WTC11 (cell line): ENCODE measurements around the gene CNTN1. TPM values are rescaled to one million over a fixed set of nuclear protein-coding genes. Genes with fewer than 3 reads are reported as not detected.

Experiments
- ATAC-seq: fragments of 200-7000 bp; cut with Tn5 transposase; 2 replicates; pipeline ENCODE4 v1.10.0; 2021; ENCODE audit warnings: mild to moderate bottlenecking, moderate library complexity
- CTCF ChIA-PET: fragments of 300-600 bp; sonication (Branson Sonifier 250); formaldehyde crosslinking; loops from one replicate; lab custom pipeline; 2021; ENCODE audit warnings: antibody characterized with exemption; lab: Charles Lee
- POLR2A ChIA-PET: fragments of 350-600 bp; sonication (Branson Sonifier 250); formaldehyde crosslinking; loops from one replicate; lab custom pipeline; 2021; ENCODE audit warnings: antibody characterized with exemption; lab: Charles Lee
- DNase-seq: peaks from one replicate; pipeline ENCODE4 v3.0.0; 2021; ENCODE audit warnings: low spot score
- H3K27ac Mint-ChIP-seq: 2 replicates; pipeline ENCODE4 v1.8.0; 2021; ENCODE audit warnings: mixed read lengths
- H3K27me3 Mint-ChIP-seq: 2 replicates; pipeline ENCODE4 v1.8.0; 2021; ENCODE audit warnings: low read depth, mild to moderate bottlenecking, moderate library complexity, mixed read lengths
- H3K36me3 Mint-ChIP-seq: 2 replicates; pipeline ENCODE4 v1.8.0; 2021; ENCODE audit warnings: mixed read lengths
- H3K4me1 Mint-ChIP-seq: 2 replicates; pipeline ENCODE4 v1.8.0; 2022; ENCODE audit warnings: mixed read lengths
- H3K4me3 Mint-ChIP-seq: 2 replicates; pipeline ENCODE4 v1.8.0; 2021; ENCODE audit warnings: mild to moderate bottlenecking, moderate library complexity, mixed read lengths
- H3K9me3 Mint-ChIP-seq: 2 replicates; pipeline ENCODE4 v1.8.0; 2021; ENCODE audit warnings: mixed read lengths
- ARID4B ChIP-seq: sonication (generic); formaldehyde crosslinking; IDR thresholded peaks from 2 replicates; pipeline ENCODE4 v1.8.0; 2023; ENCODE audit warnings: missing genetic modification reagents, mild to moderate bottlenecking, borderline replicate concordance
- CBFB ChIP-seq: sonication (generic); formaldehyde crosslinking; IDR thresholded peaks from 2 replicates; pipeline ENCODE4 v1.8.1; 2022; ENCODE audit warnings: mild to moderate bottlenecking, low read depth, missing genetic modification reagents
- ELF4 ChIP-seq: sonication (generic); formaldehyde crosslinking; IDR thresholded peaks from 2 replicates; pipeline ENCODE4 v1.8.1; 2022; ENCODE audit warnings: low read depth, mild to moderate bottlenecking, moderate library complexity, missing genetic modification reagents
- EMX1 ChIP-seq: fragments of 250-450 bp; sonication (Bioruptor Pico); IDR thresholded peaks from 2 replicates; pipeline ENCODE4 v1.8.0; 2021; ENCODE audit warnings: mild to moderate bottlenecking
- FOXP1 ChIP-seq: sonication (generic); formaldehyde crosslinking; IDR thresholded peaks from 2 replicates; pipeline ENCODE4 v1.8.0; 2022; ENCODE audit warnings: missing genetic modification reagents, mild to moderate bottlenecking, moderate library complexity, borderline replicate concordance
- GABPB1 ChIP-seq: sonication (generic); formaldehyde crosslinking; IDR thresholded peaks from 2 replicates; pipeline ENCODE4 v1.8.1; 2023; ENCODE audit warnings: mild to moderate bottlenecking, missing genetic modification reagents
- MYBL2 ChIP-seq: sonication (generic); formaldehyde crosslinking; IDR thresholded peaks from 2 replicates; pipeline ENCODE4 v1.8.1; 2023; ENCODE audit warnings: mild to moderate bottlenecking, moderate library complexity, missing genetic modification reagents
- NFE2L1 ChIP-seq: sonication (generic); formaldehyde crosslinking; IDR thresholded peaks from 2 replicates; pipeline ENCODE4 v1.8.1; 2023; ENCODE audit warnings: missing genetic modification reagents
- SMAD4 ChIP-seq: sonication (generic); formaldehyde crosslinking; IDR thresholded peaks from 2 replicates; pipeline ENCODE4 v1.8.0; 2022; ENCODE audit warnings: mild to moderate bottlenecking, missing genetic modification reagents
- STAT6 ChIP-seq: sonication (generic); formaldehyde crosslinking; conservative IDR thresholded peaks from 2 replicates; pipeline ENCODE4 v1.8.1; 2023; ENCODE audit warnings: mild to moderate bottlenecking, low read depth, missing genetic modification reagents, moderate library complexity
- TEAD4 ChIP-seq: sonication (generic); formaldehyde crosslinking; IDR thresholded peaks from 2 replicates; pipeline ENCODE4 v1.8.0; 2022; ENCODE audit warnings: mild to moderate bottlenecking, missing genetic modification reagents
- TP53 ChIP-seq: sonication (generic); formaldehyde crosslinking; IDR thresholded peaks from 2 replicates; pipeline ENCODE4 v1.8.1; 2023; ENCODE audit warnings: mild to moderate bottlenecking, missing genetic modification reagents
- ZBTB21 ChIP-seq: sonication (generic); formaldehyde crosslinking; IDR thresholded peaks from 2 replicates; pipeline ENCODE4 v1.8.1; 2023; ENCODE audit warnings: mild to moderate bottlenecking, missing genetic modification reagents, borderline replicate concordance
- ZNF232 ChIP-seq: sonication (generic); formaldehyde crosslinking; IDR thresholded peaks from 2 replicates; pipeline ENCODE4 v1.8.0; 2022; ENCODE audit warnings: mild to moderate bottlenecking, missing genetic modification reagents
- ZNF671 ChIP-seq: fragments of 250-450 bp; sonication (Bioruptor Pico); IDR thresholded peaks from 2 replicates; pipeline ENCODE4 v1.8.0; 2021; ENCODE audit warnings: mild to moderate bottlenecking
- total RNA-seq: library from RNA; stranded (reverse); gene quantifications from 3 replicates; pipeline ENCODE4 v1.2.3, GENCODE V29; 2021
- TF ChIP-seq, protein P1 (sequence below): sonication (generic); formaldehyde crosslinking; IDR thresholded peaks from 2 replicates; pipeline ENCODE4 v1.8.1; 2022; ENCODE audit warnings: mild to moderate bottlenecking, moderate library complexity, missing genetic modification reagents
- TF ChIP-seq, protein P2 (sequence below): fragments of 250-450 bp; sonication (Bioruptor Pico); conservative IDR thresholded peaks from 2 replicates; pipeline ENCODE4 v1.9.0; 2021; ENCODE audit warnings: mild to moderate bottlenecking
- TF ChIP-seq, protein P3 (sequence below): fragments of 250-450 bp; sonication (Bioruptor Pico); IDR thresholded peaks from 2 replicates; pipeline ENCODE4 v1.8.0; 2021; ENCODE audit warnings: mild to moderate bottlenecking
- TF ChIP-seq, protein P4 (sequence below): sonication (generic); formaldehyde crosslinking; IDR thresholded peaks from 2 replicates; pipeline ENCODE4 v1.8.1; 2023; ENCODE audit warnings: mild to moderate bottlenecking, moderate library complexity, missing genetic modification reagents

CNTN1 gene
- total RNA-seq, 1 experiment from 2014 or later, result 16.9 TPM

DNA sequence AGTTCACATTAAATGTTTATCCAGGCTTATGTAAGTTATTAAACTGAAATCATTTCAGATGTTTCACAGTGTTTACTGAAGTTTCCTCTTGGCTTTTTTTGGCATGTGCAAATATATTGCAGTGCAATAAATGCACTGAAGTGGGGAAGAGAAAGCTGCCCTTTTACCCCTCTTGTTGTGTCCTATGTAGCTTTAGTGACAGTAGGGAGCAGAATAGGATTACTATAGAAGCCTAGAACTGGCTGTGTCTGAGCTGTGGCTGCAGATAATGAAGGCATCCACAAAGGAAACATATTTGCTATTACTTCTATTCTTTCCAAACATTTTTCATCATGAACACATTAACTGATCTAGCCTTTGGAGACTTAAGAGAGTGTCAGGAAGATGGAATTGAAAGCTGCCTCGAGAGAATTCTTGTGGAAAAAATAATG, 24.1 kb upstream of the CNTN1 start (continued):
- TF ChIP-seq, protein P1, sequence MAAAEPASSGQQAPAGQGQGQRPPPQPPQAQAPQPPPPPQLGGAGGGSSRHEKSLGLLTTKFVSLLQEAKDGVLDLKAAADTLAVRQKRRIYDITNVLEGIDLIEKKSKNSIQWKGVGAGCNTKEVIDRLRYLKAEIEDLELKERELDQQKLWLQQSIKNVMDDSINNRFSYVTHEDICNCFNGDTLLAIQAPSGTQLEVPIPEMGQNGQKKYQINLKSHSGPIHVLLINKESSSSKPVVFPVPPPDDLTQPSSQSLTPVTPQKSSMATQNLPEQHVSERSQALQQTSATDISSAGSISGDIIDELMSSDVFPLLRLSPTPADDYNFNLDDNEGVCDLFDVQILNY, result no peak
- TF ChIP-seq MYBL2 (no peak), ZBTB21 (CRISPR knock-in tag) (no peak)

GRCh38 chr12:40672741-40673271, 19.4 kb upstream of the CNTN1 start:
- ChIA-PET CTCF (no interaction called here), POLR2A (no interaction called here)
- DNase-seq (no peak), ATAC-seq (no peak)
- TF ChIP-seq ZNF671 (CRISPR knock-in tag) (no peak), FOXP1 (CRISPR knock-in tag) (no peak), CBFB (CRISPR knock-in tag) (no peak), ELF4 (CRISPR knock-in tag) (no peak), ZBTB21 (CRISPR knock-in tag) (no peak), TEAD4 (CRISPR knock-in tag) (no peak), SMAD4 (no peak), GABPB1 (CRISPR knock-in tag) (no peak), EMX1 (CRISPR knock-in tag) (no peak), MYBL2 (no peak), ZNF232 (CRISPR knock-in tag) (no peak)
- TF ChIP-seq, protein P2, sequence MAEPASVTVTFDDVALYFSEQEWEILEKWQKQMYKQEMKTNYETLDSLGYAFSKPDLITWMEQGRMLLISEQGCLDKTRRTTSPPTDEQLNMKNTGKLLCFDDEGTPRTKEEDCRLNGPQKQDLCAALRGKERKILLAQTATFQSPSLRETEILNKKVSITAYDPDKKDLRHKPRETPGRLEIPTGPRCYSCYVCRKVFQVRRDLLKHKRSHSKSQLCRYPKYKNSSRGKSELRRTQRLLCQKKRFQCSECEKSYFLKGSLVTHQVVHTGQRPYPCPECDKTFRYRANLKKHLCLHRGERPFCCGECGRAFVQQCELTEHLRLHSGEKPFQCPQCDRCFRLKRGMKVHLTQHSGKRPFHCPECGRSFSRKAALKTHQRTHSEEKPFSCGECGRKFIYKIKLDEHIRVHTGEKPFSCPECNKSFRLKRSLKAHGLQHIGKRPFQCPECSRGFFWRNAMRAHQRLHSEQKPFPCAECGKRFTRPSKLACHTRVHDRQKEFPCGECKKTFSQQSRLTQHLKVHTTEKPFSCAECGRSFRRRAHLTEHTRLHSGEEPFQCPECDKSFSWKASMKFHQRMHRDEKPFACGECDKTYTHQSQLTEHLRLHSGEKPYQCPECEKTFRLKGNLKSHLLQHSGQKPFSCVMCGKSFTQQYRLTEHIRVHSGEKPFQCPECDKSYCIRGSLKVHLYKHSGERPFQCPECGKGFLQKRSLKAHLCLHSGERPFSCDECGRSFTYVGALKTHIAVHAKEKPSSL (CRISPR knock-in tag), result no peak
- TF ChIP-seq, protein P3, sequence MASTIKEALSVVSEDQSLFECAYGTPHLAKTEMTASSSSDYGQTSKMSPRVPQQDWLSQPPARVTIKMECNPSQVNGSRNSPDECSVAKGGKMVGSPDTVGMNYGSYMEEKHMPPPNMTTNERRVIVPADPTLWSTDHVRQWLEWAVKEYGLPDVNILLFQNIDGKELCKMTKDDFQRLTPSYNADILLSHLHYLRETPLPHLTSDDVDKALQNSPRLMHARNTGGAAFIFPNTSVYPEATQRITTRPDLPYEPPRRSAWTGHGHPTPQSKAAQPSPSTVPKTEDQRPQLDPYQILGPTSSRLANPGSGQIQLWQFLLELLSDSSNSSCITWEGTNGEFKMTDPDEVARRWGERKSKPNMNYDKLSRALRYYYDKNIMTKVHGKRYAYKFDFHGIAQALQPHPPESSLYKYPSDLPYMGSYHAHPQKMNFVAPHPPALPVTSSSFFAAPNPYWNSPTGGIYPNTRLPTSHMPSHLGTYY (CRISPR knock-in tag), result no peak
- TF ChIP-seq, protein P4, sequence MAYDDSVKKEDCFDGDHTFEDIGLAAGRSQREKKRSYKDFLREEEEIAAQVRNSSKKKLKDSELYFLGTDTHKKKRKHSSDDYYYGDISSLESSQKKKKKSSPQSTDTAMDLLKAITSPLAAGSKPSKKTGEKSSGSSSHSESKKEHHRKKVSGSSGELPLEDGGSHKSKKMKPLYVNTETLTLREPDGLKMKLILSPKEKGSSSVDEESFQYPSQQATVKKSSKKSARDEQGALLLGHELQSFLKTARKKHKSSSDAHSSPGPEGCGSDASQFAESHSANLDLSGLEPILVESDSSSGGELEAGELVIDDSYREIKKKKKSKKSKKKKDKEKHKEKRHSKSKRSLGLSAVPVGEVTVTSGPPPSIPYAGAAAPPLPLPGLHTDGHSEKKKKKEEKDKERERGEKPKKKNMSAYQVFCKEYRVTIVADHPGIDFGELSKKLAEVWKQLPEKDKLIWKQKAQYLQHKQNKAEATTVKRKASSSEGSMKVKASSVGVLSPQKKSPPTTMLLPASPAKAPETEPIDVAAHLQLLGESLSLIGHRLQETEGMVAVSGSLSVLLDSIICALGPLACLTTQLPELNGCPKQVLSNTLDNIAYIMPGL (CRISPR knock-in tag), result no peak
- H3K4me3 Mint-ChIP-seq, result no peak overlapping the region
- peaks cover 7% of the 10 kb centered on the region for H3K4me1 Mint-ChIP-seq
- no peaks in the 10 kb centered on the region for H3K27me3 Mint-ChIP-seq
- no peak overlapping the region for H3K27ac Mint-ChIP-seq
- H3K9me3 Mint-ChIP-seq, result peaks cover 9% of the 10 kb centered on the region
- H3K36me3 Mint-ChIP-seq, result peaks cover 3% of the 10 kb centered on the region; the same call in 1 of the 2 replicates

DNA sequence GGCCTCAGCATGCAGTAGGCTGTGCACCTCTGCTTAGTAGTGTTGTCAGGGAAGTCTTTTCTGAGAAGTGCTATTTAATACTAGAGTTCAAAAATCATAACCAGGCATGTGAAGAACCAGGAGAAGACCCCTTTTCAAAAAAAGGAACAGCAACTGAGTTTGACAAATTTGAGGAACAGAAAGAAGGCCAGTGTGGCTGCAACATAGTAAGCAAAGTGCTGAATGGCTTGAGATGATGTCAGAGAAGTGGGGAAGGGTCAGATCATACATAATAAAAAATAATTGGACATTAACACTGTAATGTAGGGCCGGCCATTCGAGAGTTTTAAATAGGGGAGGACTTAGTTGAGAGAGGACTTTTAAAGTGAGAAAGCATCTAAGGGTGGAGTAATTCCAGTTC, 11.1 kb upstream of the CNTN1 start:
- POLR2A ChIA-PET, result no interaction called here
- ATAC-seq (no peak), DNase-seq (no peak)
- no peaks in the 10 kb centered on the region for H3K4me1 Mint-ChIP-seq
- no peak overlapping the region for H3K4me3 Mint-ChIP-seq
- no peaks in the 10 kb centered on the region; the same call in 1 of the 2 replicates for H3K27me3 Mint-ChIP-seq
- H3K27ac Mint-ChIP-seq, result no peak overlapping the region
- H3K36me3 Mint-ChIP-seq, result peaks cover 12% of the 10 kb centered on the region
- CTCF ChIA-PET, result no interaction called here
- peaks cover 20% of the 10 kb centered on the region for H3K9me3 Mint-ChIP-seq
- no peak for TF ChIP-seq ARID4B (CRISPR knock-in tag)
- no peak for TF ChIP-seq NFE2L1 (CRISPR knock-in tag)
- no peak for TF ChIP-seq MYBL2
- no peak for TF ChIP-seq STAT6 (CRISPR knock-in tag)
- TF ChIP-seq CBFB (CRISPR knock-in tag), result no peak
- no peak for TF ChIP-seq TP53 (CRISPR knock-in tag)
